NCI-H345 treated with DMSO at 0.1 percent for 48 hours (cell line): Measurements from ENCODE around the gene CTSF.
"Not testable (repeated sequence)": the region's sequence is repeated elsewhere in the genome, so short reads cannot be mapped to it uniquely, and the experiment has no call there.

Source experiments
- DNase-seq: peaks from one replicate; lab custom pipeline; 2025; ENCODE audit not compliant: unreplicated experiment; lab: John Stamatoyannopoulos, UW

Gene CTSF

GRCh38 chr11:66568124-66568916, at the start of gene CTSF:
TSS of gene CTSF (minus strand) at chr11:66568606. CDS start at chr11:66568486, 120 bp downstream.
- peak; percentile 54 for DNase-seq

DNA sequence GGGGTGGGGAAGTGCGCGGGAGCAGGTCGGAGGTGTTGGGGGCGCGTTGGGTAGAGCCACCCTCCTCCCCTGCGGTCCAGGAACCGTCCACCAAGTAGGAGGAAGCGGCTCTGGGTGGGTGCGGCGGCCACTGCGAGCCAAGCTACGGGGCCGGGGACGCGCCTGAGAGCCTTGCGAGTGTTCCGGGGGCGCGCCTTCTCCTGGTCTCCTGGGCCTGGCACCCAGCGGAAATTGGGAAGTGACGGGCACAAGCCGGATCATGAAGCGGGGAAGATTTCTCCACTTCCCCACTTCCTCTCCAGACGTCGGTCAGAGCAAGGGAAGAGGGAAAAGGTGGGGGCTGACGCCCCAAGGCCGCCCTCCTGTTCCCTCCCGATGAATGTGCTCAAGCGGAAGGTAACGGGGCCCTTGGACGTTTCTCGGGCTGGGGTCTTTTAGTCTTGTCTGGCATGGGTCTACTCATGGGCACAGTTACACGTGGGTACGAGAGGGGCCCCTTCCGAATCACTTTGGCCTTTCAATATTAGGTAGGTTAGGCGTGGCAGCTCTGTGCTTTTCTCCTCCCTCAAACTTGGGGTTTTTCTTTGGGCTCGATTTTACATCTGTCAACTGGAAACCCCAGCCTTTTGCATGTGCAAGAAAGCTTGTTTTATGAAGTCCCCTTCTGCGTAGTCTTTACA, 48.9 kb upstream of the CTSF start:
- no peak for DNase-seq

DNA sequence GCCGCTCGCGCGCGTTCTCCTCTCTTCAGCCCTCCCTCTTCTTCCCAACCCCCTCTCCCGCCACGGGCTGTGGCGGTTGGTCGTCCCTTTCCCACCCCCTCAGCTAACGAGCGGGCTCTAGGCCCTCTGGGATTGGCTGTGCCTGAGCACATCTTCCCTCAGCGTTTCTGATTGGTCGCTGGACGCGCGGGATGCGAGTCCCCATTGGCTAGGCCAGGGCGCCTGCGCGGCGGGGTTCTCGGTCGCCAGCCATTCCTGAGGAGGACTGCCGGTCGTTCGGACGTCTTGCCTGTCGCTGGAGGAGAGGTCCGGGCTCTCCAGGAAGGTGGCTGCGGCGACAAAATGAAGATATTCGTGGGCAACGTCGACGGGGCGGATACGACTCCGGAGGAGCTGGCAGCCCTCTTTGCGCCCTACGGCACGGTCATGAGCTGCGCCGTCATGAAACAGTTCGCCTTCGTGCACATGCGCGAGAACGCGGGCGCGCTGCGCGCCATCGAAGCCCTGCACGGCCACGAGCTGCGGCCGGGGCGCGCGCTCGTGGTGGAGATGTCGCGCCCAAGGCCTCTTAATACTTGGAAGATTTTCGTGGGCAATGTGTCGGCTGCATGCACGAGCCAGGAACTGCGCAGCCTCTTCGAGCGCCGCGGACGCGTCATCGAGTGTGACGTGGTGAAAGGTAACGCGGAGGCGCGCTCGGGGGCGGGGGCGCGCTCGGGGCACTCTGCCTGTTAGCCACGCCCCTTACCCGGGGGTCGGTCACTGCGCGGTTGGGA, 48.2 kb upstream of the CTSF start, which contains the start of gene RBM14:
Gene RBM14, plus strand, starts transcription at position 252 of the 776 bp plus-strand sequence. Its CDS starts 91 bp downstream, at position 343.
- peak; percentile 97 for DNase-seq

DNA sequence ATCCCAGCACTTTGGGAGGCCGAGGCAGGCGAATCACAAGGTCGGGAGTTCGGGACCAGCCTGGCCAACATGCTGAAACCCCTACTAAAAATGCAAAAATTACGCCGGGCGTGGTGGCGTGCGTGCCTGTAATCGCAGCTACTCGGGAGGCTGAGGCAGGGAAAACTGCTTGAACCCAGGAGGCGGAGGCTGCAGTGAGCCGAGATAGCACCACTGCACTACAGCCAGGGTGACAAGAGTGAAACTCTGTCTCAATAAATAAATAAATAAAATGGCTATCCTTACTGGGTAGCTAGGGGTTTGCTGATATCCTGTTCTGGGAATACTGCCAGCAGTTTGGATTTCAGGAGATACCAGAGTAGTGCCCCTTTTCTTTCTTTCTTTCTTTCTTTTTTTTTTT, 45.7 kb upstream of the CTSF start:
- DNase-seq: no peak

GRCh38 chr11:66612458-66612857, 44.1 kb upstream of the CTSF start:
- DNase-seq: no peak

DNA sequence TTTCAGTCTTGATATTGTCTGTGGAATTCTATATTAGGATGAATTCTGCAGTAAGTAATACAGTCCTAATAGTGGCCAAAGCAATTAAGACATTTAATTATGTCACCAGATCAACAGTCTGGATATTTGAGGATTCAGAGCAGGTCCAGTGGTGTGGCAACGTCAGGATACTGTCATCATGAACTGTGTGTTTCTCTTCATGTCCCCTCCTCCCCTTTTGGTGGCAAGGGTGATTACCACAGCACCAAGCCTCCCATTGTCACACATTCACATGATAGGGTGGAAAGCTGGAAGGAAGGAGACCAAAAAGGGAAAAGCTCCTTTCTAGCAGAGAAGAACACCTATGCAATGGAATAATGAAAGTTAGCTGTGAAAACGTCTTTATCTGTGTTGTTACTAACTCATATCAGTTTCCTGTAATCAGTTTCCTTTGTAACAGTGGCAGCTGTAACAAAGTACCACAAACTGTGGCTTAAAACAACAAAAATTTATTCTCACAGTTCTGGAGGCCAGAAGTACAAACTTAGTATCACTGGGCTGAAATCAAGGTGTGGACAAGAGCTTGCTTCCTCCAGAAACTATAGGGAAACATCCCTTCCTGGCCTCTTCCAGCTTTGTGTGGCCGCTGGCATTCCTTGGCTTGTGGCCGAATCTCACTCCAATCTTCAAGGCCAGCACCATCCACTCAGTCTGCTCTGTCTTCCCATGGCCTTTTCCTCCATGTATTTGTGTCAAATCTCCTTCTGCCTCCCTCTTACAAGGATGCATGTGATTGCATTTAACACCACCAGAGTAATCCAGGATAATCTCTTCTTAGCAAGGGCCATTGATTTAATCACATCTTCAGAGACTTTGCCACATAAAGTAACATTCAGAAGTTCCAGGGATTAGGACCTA, 41.6 kb upstream of the CTSF start:
- no peak for DNase-seq

GRCh38 chr11:66607126-66607834, 38.9 kb upstream of the CTSF start:
- DNase-seq: no peak

GRCh38 chr11:66606608-66607007, 38.2 kb upstream of the CTSF start:
- not testable (repeated sequence) for DNase-seq

DNA sequence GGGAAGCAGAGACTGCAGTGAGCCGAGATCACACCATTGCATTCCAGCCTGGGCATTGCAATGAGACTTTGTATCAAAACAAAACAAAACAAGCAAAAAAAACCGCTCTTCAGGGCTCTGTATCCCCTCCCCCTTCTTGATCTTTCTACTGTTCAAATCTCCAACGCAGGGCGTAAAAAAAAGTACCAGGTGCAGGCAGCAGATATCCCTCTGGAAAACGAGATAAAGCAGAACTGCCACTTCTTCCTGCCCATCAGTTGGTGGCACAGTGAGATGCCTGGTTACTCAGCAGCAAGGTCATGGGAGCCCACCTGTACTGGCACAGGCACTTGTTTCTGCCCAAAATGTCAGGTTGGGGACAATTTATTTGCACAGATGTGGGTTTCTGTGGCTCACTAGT, 35.7 kb upstream of the CTSF start:
- DNase-seq: no peak

GRCh38 chr11:66603072-66603471, 34.7 kb upstream of the CTSF start:
- DNase-seq: no peak

DNA sequence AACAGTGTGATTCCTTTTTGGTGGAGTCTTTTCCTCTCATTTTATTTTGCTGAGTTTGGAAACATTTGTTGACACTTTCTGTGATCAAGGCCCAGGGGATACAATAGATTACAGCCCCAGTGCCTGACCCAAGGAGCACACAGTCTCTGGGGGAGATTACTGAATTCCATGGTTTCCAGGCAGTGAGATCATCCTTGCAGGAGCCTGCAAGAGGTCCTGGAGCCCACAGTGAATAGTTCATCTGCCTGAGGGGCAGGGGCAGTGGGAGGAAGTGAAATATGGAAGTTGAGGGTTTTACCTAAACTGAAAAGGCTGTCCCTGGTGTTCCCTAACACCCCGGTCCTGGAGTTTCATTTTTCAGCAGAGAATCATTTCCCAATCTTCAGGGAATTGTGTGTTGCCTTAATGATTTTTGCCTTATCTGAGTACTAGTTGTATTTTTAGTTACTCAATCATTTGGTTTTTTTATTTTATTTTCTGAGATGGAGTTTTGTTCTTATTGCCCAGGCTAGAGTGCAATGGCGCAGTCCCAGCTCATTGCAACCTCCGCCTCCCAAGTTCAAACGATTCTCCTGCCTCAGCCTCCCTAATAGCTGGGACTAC, 32.3 kb upstream of the CTSF start:
- no peak for DNase-seq

- DNase-seq: no peak
Observed at GRCh38 chr11:66600219-66600618, 31.8 kb upstream of the CTSF start.

- no peak for DNase-seq
Observed at GRCh38 chr11:66598993-66599392, 30.6 kb upstream of the CTSF start.

- DNase-seq: no peak
Observed at GRCh38 chr11:66595245-66595904, 27.0 kb upstream of the CTSF start.

DNA sequence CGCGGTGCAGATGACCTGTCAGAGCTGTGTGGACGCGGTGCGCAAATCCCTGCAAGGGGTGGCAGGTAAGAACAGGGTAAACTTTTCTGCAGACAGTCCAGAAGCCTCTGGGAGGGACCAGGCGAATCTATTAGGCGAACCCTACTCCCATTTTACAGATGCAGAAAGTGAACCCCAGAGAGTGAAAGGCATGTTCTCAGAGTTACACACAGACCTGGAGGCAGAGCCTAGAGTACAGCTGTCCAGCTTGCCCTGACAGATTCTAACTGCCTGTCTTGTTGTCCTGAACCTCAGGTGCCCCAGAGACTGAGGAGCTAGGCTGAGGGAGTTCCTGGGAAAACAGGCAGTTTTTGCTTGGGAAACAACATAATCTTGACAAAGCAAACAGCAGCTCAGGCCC, 25.2 kb upstream of the CTSF start:
- DNase-seq: no peak

DNA sequence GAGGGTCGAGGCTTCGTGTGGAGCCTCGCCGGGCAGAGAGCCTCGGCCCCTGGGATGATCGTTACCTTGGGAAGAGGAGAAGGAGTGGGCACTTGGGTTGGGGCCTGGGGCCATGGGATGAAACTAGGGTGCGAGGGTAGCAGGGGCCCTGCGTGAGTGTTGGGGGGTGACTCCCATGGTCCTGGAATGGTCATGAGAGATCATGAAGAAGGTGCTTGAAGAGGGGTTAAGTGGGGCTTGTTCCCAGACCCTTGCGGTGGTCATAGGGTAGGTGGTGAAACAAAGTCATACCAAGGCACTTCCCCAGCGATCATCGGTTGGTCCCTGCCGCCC, 24.9 kb upstream of the CTSF start:
- DNase-seq: no peak

DNA sequence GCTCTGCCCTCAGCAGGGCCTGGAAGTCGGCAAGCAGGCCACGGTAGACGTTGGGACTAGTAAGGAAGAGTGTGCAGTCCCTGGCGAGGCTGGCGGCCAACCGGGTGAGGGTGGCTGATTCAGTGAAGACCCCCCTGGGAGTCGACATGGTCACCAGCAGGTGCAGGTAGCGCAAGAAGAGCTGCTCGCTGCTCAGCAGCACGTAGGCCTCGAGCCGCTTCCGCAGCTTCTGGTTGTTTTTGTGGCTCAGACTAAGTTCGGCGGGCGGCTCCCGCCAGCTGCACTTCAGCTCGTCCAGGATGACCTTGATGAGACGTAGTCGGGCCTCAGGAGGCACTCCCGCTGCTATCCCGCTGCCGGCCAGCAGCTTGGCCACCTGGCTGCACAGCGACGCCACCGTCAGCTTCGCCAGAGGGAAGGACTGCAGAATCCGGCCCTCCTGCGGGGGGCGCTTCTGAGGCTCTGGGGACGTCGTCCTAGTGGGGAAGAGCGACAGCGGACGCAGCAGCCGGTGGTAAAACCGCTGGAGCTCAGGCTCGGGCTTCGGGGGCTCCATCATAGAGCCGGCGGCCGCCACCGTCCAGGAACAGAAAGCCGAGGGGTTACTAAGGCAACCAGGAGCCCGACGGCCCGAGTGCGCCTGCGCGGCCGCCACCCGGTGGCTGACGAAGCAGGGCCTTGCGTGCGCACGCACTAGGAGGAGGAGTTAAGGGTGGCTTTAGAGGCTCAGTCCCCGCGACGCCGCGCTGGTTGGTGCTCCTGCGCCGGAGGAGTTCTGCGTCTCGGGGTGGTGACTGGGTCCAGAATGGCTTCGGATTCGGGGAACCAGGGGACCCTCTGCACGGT, 24.3 kb upstream of the CTSF start, which contains the start of the genes CCDC87 and CCS:
Gene CCDC87, minus strand, starts transcription at position 607 of the 846 bp plus-strand sequence. Its CDS starts 48 bp downstream, at position 559.
Gene CCS, plus strand, starts transcription at position 729 of the 846 bp plus-strand sequence. Its CDS starts 77 bp downstream, at position 806.
- peak; percentile 97 for DNase-seq

GRCh38 chr11:66591175-66591574, 22.8 kb upstream of the CTSF start:
- no peak for DNase-seq
